GM19397 (cell line): ENCODE measurements around the gene HHIPL1.

Experiments used
- ATAC-seq: cut with Tn5 transposase; IDR thresholded peaks from one replicate; pipeline ENCODE4 v1.9.1; 2021; ENCODE audit warnings: mild to moderate bottlenecking, moderate library complexity; ENCODE audit not compliant: unreplicated experiment

HHIPL1 gene

DNA sequence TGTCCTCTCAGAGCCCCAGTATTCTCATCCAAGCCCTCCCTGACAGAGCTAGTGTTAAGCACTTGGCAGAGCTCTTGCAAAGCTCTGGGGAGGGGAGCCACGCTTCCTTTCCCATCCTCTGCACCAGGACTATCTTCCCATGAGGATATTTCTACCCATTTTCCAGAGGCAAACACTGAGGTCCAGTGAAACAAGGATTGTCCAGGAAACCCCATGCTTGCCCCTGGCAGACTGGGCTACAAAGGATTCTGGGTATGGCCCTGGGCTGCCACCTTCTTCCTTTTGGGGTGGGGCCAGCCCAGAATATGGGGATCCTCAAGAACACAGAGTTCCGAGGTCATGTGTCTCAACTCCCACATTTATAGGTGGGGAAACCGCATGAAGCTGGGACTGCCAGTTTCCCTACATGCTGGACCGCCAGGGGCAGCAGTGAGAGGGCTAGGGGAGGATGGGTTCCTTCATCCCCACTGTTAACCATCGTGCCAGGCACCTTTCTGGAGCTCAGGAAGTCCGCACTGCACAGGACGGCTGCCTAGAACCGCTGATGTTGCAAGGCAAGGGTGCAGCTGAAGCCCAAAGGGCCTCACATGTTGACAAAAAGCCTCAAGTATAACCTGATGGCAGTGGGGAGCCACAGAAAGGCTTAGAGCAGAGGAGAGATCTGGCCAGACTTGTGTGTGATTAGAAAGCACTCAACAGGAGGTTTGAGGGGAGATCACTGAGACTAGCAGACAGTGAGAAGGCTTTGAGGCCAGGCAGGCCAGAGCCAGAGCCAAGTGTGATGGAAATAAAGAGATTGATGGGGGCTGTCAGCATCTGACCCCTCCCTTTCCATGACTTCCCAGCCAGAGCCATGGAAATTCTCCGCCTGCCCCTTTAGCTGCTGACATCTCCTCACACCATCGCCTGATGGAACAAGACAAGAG, 35.4 kb upstream of the HHIPL1 start:
- ATAC-seq = no peak

DNA sequence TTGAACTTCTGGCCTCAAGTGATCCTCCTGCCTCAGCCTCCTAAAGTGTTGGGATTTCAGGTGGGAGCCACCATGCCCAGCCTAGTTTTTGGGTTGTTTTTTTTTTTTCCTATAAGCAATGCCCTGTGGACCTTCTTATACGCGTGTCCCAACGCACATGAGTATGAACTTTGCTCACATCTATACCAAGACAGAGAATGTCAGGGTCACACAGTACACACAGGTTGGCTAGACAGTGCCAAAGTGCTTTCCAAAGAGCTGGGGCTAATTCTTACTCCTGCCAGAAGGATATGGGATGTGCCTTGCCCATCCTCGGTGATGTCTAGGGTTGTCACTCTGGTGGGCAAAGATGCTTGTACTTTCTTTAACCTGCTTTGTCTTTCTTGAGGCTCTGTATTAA, 33.3 kb upstream of the HHIPL1 start:
- ATAC-seq = no peak

DNA sequence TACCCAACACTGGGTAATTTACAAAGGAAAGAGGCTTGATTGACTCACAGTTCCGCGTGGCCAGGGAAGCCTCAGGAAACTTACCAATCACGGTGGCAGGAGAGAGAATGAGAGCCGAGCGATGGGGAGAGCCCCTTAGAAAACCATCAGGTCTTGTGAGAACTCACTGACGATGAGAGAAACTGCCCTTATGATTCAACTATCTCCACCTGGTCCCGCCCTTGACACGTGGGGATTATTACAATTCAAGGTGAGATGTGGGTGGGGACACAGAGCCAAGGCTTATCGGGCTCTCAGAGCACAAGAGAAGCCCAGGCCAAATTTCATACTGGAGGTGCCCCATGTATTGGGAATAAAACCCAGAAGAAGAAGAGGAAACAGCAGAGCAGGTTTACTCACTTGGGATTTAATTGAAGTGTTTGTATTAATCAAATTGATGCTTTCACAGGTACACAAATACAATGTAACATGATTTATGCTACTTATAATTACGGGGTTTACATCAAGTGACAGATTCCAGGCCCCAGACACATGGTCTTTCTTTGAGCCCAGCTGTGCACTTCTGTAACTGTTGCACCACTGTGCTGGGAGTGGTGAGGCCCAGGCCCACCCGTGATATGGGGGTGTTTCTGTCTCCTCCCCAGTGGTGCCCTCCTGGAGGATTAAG, 32.7 kb upstream of the HHIPL1 start:
- no peak for ATAC-seq

DNA sequence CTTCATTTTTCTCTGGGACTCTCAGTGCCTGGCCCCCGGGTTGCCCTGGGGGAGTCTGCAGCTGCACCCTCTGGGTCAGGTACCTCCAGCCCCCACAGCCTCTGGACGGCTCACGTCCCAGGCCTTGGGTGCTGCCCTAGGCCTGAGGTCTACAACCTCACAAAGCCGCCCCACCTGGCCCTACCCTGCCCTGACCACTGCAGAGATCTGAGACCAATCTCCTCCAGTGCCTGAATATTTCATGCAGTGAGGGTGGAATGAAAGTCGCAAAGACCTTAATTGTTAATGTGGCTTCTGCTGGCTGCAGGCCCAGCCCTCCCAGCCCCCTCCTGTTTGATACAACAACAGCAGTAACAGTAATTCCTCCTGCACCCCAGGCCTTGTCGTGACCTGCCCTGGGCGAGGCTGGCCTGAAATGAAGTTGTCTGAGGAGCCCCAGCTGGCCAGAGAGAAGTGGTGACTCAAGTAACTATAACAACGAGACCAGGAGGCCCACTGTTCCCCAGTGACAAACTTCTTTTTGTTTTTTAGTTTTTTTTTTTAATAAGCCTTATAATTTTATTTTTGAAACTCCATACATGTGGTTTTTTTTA, 32.1 kb upstream of the HHIPL1 start:
- ATAC-seq = no peak

DNA sequence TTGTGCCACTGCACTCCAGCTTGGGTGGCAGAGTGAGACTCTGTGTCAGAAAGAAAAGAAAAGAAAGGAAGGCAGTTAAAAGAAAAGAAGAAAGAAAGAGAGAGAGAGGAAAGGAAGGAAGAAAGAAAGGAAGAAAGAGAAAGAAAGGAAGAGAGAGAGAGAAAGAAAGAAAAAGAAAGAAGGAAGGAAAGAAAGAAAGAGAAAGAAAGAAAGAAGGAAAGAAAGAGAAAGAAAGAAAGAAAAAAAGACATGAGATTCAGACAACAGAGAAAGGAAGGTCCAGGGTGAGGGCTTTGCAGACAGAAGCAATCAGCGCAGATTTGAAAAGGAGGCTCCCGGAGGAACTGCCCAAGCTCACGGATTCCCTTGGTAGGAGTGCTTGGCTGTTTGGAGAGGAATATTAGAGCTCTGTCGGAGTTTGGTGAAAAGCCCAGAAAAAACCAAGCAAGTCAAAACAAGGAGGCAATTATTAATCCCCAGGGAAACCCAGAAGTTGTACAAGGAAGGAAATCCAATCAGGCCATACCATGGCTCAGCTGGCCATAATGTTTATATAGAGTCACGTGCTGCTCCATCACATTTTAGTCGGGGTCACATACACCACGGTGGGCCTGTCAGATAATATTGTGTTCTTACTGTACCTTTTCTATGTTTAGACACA, 29.3 kb upstream of the HHIPL1 start:
- no peak for ATAC-seq

DNA sequence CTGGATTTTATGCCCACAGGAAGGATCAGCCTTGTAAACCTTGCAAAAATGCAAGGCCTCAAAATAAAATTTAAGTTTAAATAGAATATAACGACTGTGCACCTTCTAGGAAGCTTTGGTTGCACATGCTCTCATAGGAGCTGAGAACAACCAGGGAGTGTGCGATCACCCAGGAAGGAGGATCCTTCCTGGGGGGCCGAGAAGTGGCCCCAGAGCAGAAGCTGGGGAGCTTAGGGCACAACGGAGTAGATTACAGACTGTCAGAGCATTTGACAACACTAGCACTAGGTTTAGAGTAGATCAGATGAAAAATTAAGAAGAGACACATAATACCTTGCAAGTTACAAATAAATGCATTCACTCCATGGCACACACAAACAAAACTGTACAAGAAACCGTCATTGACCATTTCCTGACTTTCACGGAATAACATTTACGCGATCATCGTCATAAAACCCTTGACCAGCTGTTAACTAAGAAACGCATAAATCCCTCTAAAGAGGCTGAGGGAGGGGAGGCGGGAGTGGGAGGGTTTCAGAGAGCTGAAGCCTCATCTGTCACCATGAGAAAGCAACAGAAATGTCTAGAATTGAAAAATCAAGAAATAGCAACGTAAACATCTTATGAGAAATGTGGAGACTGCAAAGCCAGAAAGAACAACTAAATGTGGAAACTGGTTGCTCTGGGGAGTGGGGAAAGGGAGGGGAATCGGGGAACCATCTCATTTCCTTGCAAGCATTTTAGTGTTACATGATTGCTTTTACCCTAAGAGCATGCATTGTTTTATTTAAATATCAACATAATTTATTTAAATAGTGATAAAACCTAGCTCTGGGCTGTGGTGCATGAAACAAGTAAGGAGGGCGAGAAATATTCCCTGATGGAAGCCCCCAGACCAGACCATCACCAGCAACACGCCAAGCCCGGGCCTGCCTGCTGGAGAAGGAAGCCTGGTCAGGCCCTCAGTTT, 27.8 kb upstream of the HHIPL1 start:
- no peak for ATAC-seq

DNA sequence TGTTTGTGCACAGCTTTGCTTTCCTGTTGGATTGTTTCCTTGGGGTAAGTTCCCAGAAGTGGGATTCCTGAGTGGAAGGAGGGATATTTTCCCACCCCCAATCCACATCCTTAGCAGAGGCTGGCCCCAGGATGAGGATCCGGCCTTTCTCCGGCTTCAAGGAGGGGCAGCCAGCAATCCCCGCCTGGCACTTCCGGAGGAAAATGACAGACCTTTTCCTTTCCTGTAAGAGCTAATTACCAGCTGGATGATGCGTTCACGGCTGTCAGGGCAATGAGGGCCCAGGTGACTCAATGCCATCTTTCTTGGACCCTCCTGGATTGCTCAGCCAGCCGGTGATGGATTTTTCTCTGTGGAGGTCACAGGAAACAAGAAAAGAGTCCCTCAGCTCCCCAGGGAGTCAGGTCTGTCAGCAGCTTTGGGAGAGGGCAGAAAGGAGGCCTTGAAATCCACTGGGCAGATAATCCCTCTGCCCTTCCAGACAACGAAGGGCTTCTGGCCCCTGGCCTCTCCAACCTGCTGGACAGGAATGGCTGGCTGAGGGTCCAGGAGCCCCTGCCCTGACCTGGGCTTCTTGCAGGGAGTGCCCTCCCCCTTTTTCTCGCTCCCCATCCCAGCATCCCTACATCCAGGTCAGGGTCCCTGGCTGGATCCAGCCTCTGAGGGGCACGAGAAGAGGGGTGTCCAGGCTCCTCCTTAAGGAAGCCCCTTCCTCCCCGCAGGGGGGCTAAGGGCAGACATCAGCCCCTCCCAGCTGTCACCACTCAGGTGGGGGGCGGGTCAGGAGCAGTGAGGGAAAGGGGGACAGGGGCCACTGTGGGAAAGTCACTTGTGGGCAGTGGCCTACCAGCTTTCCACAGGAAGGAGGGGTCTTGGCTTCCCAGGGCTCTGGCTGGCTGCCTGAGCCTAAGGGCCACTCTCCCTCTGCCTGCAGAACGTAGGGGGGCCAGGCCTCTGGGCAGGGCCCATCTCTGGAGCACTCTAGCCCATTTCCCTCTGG, 24.8 kb upstream of the HHIPL1 start:
- no peak for ATAC-seq

DNA sequence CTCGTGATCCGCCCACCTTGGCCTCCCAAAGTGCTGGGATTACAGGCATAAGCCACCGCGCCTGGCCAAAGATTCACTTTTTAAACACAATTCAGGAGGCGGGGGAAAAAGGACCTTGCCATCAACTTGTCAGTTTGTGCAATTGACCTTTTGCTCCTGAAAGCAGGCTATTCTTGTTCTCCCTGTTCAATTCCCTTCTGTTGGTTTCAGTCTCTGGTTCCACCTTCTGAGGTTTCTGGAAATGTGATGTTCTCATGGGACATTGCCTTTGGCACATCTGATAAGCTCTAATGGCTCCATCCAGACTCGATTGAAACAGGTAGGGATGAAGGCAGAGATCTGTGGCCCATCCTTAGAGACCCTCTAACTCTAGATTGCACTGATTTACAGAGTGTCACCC, 23.0 kb upstream of the HHIPL1 start:
- no peak for ATAC-seq

DNA sequence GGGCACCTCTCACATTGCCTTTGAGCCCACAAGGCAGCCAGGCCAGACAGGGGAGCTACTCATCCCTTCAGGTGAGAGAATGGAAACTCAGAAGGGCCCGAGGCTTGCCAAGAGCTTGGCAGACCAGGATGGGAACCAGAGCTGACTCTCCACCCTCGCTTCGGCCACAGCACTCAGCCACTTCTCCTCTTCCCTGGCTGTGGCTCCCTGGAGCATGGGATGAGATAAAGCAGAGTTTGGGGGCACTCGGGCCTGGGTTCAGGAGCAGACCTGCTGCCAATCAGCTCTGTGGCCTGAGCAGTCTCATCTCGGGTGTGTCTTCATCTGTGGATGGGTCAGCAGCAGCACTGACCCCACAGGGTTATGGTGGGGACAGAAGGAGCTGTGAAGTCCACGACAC, 20.9 kb upstream of the HHIPL1 start:
- ATAC-seq = no peak

DNA sequence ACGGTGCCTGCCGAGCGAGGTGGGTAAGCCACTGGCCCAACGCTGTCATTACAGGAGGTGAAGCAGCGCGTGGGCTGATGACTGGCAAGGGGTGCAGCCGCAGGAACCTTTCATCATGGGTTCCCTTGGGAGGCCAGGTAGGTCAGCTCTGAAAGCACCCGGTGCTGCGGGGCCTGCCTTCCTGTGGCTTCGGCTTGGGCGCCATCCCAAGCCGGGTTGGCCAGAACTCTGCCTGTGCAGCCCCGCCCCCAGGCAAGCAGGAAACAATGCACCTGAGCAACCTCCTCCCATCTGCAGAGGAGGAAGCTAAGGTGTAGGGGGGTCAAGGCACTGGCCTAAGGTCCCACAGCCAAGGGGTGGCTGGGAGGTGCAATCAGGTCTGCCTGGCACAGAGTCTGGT, 20.0 kb upstream of the HHIPL1 start:
- no peak for ATAC-seq

DNA sequence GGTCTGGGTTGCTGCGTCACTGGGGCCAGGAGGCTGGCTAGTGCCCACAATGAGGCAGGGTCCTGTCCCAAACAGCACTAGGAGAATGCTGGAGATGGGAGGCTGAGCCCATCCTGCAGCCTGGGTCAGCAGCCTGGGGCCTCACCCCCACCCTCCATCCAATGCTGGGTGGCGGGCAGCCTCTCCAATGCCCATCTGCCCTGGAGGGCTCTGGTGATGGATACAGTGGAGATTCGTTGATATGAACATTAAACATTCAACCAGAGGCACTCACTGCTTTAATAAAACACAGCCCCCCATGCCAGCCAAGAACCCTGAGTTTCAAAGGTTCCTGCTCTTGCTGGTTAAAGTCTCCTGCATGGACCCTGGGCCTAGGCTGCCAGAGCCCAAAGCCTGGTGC, 19.5 kb upstream of the HHIPL1 start:
- ATAC-seq = no peak

DNA sequence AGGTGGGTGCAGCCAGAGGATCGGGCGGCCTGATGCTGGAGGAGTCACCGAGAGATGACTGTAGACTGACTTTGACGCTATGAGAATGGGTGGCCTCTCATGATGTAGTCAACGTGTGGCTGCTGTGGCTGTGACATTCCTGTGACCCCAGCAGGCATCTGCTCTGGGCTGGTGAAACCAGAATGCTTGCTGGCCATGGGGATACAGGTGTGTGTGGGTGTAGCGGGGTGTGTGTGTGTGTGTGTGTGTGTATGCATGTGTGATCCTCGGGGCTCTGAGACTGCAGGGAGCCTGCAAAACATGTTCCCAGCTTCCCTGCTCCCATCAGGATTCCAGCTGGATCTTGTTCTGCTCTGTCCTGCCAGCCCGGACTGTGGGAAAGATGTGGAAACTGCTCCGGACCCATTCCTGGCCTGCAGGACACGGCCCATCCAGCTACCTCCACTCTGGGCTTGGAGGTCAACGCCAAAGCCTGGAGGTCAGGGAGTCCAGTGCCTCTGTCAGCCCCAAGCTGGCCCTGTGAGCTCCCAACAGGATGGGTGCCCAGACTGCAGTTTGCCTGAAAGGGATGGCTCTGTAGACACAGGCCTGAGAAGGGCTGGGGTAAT, 18.8 kb upstream of the HHIPL1 start:
- ATAC-seq = no peak

DNA sequence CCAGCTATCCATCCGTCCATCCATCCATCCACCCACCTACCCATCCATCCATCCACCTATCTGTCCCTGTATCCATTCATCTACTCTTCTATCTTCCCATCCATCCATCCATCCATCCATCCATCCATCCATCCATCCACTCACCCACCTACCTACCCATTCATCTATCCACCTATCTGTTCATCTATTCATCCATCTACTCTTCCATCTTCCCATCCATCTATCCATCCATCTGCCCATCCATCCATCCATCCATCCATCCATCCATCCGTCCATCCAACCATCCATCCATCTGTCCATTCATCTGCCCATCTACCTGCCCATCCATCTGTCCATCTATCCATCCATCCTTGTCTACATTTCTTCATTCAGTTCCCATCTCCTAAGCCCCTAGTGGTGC, 17.8 kb upstream of the HHIPL1 start:
- no peak for ATAC-seq

DNA sequence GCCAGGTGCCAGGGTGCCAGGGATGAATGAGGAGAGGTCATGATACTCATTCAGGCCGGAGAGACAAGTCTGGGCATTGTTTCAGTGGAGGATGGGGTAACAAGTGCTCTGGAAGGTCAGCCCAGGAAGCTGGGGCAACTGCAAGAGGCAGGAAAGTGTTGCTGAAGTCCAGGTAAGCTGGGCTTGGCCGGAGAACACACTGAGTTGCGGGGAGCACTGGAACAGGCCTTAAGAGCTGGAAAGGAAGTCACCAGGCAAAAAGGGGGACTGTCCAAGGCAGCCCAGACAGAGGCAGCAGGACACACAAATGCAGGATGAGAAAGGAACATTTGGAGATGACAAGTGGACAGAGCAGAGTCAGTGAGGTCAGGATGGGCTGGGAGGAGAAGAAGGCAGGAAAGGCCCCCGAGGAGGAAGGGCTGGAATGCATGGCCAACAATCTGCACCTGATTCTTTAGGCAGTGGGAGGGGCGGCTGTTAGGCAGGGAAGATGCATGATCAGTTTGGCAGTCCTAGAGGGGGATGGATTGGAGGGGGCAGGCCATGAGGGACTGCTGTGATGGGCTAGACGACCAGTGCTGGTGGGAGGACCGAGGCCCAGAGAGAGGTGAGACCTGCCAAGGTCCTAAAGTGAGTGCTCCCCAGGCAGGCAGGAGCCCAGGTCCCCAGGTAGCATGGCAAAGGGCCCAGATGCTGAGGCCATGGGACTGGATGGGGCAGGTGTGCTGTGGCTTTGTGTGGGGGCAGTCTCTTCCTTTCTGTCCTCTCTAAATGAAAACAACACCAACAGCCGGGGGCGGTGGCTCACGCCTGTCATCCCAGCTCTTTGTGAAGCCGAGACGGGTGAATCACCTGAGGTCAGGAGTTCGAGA, 17.2 kb upstream of the HHIPL1 start:
- ATAC-seq = no peak

DNA sequence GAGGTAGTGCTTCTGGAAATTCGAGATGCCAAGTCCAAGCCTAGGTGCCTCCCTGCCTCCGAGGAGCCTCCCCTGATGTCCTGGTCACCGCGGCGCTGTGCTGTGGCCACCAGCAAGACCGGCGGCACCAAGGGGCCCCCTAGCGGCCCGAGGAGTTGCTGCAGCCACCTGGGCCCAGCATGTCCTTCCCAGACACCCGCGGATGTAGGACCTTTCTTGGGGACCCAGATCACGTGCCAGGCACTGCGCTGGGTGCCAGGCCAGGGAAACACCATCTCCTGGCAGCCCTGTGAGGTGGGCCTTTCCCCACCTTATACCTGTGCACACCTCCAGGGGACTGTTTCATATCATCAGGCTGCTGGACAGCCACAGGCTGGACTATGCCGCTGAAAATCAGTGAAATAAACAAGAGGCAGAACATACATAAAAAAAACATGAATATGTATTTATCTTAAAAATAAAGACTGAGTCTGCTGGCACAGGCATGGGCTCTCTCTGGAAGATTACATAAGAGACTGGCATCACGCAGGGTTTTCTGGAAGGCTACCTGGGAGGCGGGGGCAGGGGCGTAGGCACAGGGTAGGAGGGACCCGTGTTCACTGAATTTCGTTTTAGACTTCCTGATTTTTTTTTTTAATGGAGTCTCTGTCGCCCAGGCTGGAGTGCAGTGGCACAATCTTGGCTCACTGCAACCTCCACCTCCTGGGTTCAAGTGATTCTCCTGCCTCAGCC, 15.9 kb upstream of the HHIPL1 start:
- ATAC-seq = peak; percentile 70

DNA sequence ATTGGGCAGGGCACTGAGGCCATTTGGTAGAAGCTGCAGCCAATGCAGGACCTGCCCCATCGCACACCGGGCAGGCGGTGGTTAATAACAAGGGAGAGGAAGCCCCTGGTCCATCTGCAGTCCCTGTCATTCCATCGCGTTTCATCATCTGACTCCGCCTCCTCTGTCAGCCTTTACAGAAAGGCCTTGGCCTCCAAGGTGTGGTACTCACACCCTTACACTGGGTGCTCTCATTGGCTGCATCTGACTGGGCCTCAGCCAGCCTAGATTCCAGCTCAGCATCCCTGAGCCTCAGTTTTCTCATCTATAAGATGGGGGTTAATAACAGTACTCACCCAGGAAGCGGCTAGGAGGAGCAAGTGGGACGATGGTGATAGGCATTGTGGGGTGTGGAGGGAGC, 14.7 kb upstream of the HHIPL1 start:
- no peak for ATAC-seq

DNA sequence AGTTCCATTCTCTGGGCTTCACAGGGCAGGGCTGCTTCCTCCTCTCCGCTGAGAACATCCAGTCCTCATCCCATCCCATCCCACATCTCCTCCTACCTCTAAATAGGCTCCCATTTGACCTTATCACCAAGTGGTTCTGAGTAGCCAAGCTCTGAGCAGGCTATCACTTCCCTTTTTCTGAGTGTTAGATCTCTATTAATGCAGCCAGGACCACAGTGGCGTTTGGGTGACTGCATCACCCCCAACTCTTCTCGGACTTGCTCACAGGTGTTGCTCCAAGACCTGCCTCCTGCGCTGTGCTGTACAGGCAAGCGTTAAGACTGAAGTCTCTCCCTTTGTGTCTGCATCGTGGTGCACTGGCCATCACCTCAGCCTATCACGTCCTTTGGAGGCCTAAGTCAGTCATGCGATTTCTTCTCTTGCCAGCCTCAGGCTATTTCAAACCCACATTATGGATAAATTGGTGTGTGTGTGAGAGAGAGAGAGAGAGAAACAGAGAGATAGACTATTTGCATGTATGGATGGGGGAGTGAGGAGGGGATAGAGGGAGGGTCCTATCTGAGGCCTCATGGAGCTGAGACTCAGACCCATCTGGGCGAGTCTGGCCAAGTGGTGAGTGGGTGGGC, 12.4 kb upstream of the HHIPL1 start:
- no peak for ATAC-seq
